GM12864 (cell line): ENCODE measurements around the gene SNAI3.

Source experiments
- DNase-seq: peaks from one replicate; pipeline ENCODE4 v3.0.0-alpha.2; 2011; ENCODE audit warnings: low read depth
- H3K4me3 ChIP-seq: 2 replicates; pipeline ENCODE4 v1.5.1; 2011; ENCODE audit warnings: mild to moderate bottlenecking, low read depth, low read length, control low read depth
- CTCF ChIP-seq: IDR thresholded peaks from 2 replicates; pipeline ENCODE4 v1.5.1; 2011; ENCODE audit warnings: low read depth, mild to moderate bottlenecking, moderate library complexity, low read length, control low read depth, inconsistent platforms; ENCODE audit errors: missing control alignments

SNAI3 gene

GRCh38 chr16:88631384-88631783 is 54.9 kb downstream of the SNAI3 start:
- no peak overlapping the region for H3K4me3 ChIP-seq
- DNase-seq = no peak
- TF ChIP-seq CTCF = no peak

- DNase-seq = no peak
- TF ChIP-seq CTCF = no peak
- no peak overlapping the region for H3K4me3 ChIP-seq
These were observed 55.4 kb downstream of the SNAI3 start for GRCh38 chr16:88630941-88631340.

GRCh38 chr16:88630433-88630832 is 55.9 kb downstream of the SNAI3 start:
- TF ChIP-seq CTCF = no peak
- H3K4me3 ChIP-seq = no peak overlapping the region
- no peak for DNase-seq

GRCh38 chr16:88629835-88630234 is 56.5 kb downstream of the SNAI3 start:
- no peak for TF ChIP-seq CTCF
- no peak for DNase-seq
- H3K4me3 ChIP-seq = no peak overlapping the region

- no peak for DNase-seq
- H3K4me3 ChIP-seq = no peak overlapping the region
- TF ChIP-seq CTCF = peak; percentile 39
These were observed 57.8 kb downstream of the SNAI3 start for GRCh38 chr16:88628512-88628974.
